H9 (cell line): ENCODE data around the gene SLIT1. TPM values are rescaled to one million over a fixed set of nuclear protein-coding genes. Genes with fewer than 3 reads are reported as not detected.

Source experiments
- DNase-seq: peaks from one replicate; pipeline ENCODE4 v3.0.0-alpha.2; 2017
- H2AFZ ChIP-seq: one replicate; pipeline ENCODE4 v1.6.1; 2013; ENCODE audit warnings: mild to moderate bottlenecking, low read length, control low read depth, moderate library complexity
- H2AK5ac ChIP-seq: 2 replicates; pipeline ENCODE4 v1.6.1; 2013; ENCODE audit warnings: low read length, control low read depth, mixed read lengths; ENCODE audit not compliant: insufficient read length
- H2BK120ac ChIP-seq: one replicate; pipeline ENCODE4 v1.6.1; 2013; ENCODE audit warnings: low read depth, mild to moderate bottlenecking, low read length, control low read depth, inconsistent platforms; ENCODE audit not compliant: poor library complexity, severe bottlenecking
- H2BK12ac ChIP-seq: 2 replicates; pipeline ENCODE4 v1.6.1; 2013; ENCODE audit warnings: low read length, control low read depth, mixed read lengths, low read depth; ENCODE audit not compliant: insufficient read length
- H2BK15ac ChIP-seq: 2 replicates; pipeline ENCODE4 v1.6.1; 2013; ENCODE audit warnings: low read depth, low read length, control low read depth
- H2BK20ac ChIP-seq: one replicate; pipeline ENCODE4 v1.6.1; 2013; ENCODE audit warnings: low read depth, mild to moderate bottlenecking, low read length, control low read depth, inconsistent platforms; ENCODE audit not compliant: poor library complexity, severe bottlenecking
- H2BK5ac ChIP-seq: 2 replicates; pipeline ENCODE4 v1.6.1; 2013; ENCODE audit warnings: low read length, control low read depth, mixed read lengths; ENCODE audit not compliant: insufficient read length
- H3K14ac ChIP-seq: 2 replicates; pipeline ENCODE4 v1.6.1; 2013; ENCODE audit warnings: low read length, control low read depth; ENCODE audit not compliant: insufficient read depth
- H3K18ac ChIP-seq: 2 replicates; pipeline ENCODE4 v1.6.1; 2013; ENCODE audit warnings: low read depth, mild to moderate bottlenecking, mixed read lengths, low read length, control low read depth; ENCODE audit not compliant: insufficient read length
- H3K23ac ChIP-seq: 2 replicates; pipeline ENCODE4 v1.6.1; 2013; ENCODE audit warnings: low read length, control low read depth, mixed read lengths, low read depth; ENCODE audit not compliant: insufficient read length
- H3K23me2 ChIP-seq: 2 replicates; pipeline ENCODE4 v1.6.1; 2013; ENCODE audit warnings: low read depth, mild to moderate bottlenecking, mixed read lengths, low read length, control low read depth; ENCODE audit not compliant: insufficient read length, poor library complexity, severe bottlenecking
- H3K27ac ChIP-seq: 2 replicates; pipeline ENCODE4 v1.5.1; 2013; ENCODE audit warnings: low read length, control low read depth, mixed read lengths, low read depth; ENCODE audit not compliant: insufficient read length
- H3K27me3 ChIP-seq: 2 replicates; pipeline ENCODE4 v1.6.1; 2013; ENCODE audit warnings: low read length, control low read depth, inconsistent platforms; ENCODE audit not compliant: insufficient read depth
- H3K4ac ChIP-seq: 2 replicates; pipeline ENCODE4 v1.6.1; 2013; ENCODE audit warnings: low read depth, mild to moderate bottlenecking, control low read depth, inconsistent platforms, low read length, moderate library complexity
- H3K4me1 ChIP-seq: 2 replicates; pipeline ENCODE4 v1.6.1; 2013; ENCODE audit warnings: low read length, control low read depth, inconsistent platforms; ENCODE audit not compliant: insufficient read depth
- H3K4me2 ChIP-seq: 2 replicates; pipeline ENCODE4 v1.6.1; 2013; ENCODE audit warnings: low read length, control low read depth, mixed read lengths; ENCODE audit not compliant: insufficient read length, insufficient read depth
- H3K56ac ChIP-seq: 2 replicates; pipeline ENCODE4 v1.6.1; 2013; ENCODE audit warnings: low read depth, mild to moderate bottlenecking, mixed read lengths, low read length, control low read depth; ENCODE audit not compliant: insufficient read length
- H3K79me1 ChIP-seq: 2 replicates; pipeline ENCODE4 v1.6.1; 2013; ENCODE audit warnings: low read depth, mild to moderate bottlenecking, moderate library complexity, low read length, control low read depth, inconsistent platforms; ENCODE audit not compliant: insufficient read depth, poor library complexity, severe bottlenecking
- H3K79me2 ChIP-seq: 2 replicates; pipeline ENCODE4 v1.6.1; 2013; ENCODE audit warnings: low read length, control low read depth, inconsistent platforms; ENCODE audit not compliant: insufficient read depth
- H3K9ac ChIP-seq: 2 replicates; pipeline ENCODE4 v1.6.1; 2013; ENCODE audit warnings: low read length, control low read depth, mixed read lengths; ENCODE audit not compliant: insufficient read length; ENCODE audit errors: extremely low read depth
- H3K9me3 ChIP-seq: one replicate; pipeline ENCODE4 v1.6.1; 2013; ENCODE audit warnings: low read depth, low read length, inconsistent platforms; ENCODE audit not compliant: control insufficient read depth
- H3T11ph ChIP-seq: one replicate; pipeline ENCODE4 v1.6.1; 2013; ENCODE audit warnings: mild to moderate bottlenecking, low read length, control low read depth, inconsistent platforms
- H4K20me1 ChIP-seq: one replicate; pipeline ENCODE4 v1.6.1; 2013; ENCODE audit not compliant: control insufficient read depth, insufficient read length, insufficient read depth
- H4K5ac ChIP-seq: 2 replicates; pipeline ENCODE4 v1.6.1; 2013; ENCODE audit warnings: low read depth, mild to moderate bottlenecking, mixed read lengths, low read length, control low read depth; ENCODE audit not compliant: insufficient read length
- H4K8ac ChIP-seq: replicated peaks from 2 replicates; pipeline ENCODE4 v1.6.1; 2013; ENCODE audit warnings: low read length, control low read depth, mixed read lengths, low read depth; ENCODE audit not compliant: insufficient read length
- H4K91ac ChIP-seq: 2 replicates; pipeline ENCODE4 v1.6.1; 2013; ENCODE audit warnings: low read depth, mild to moderate bottlenecking, moderate library complexity, mixed read lengths, low read length, control low read depth; ENCODE audit not compliant: insufficient read length
- H3K27ac Mint-ChIP-seq, 3 experiments: 2 replicates in 2 of 3; 3 replicates in 1 of 3; pipeline ENCODE4 v1.8.0; 2020 to 2021; ENCODE audit warnings: mixed read lengths in 3 of 3, mild to moderate bottlenecking in 1 of 3, moderate library complexity in 1 of 3
- H3K27me3 Mint-ChIP-seq: 2 replicates; pipeline ENCODE4 v1.8.0; 2021; ENCODE audit warnings: low read depth, mild to moderate bottlenecking, moderate library complexity, mixed read lengths
- H3K36me3 Mint-ChIP-seq, 3 experiments: 2 replicates in 2 of 3; 3 replicates in 1 of 3; pipeline ENCODE4 v1.8.0; 2020 to 2021; ENCODE audit warnings: low read depth in 3 of 3, mixed read lengths in 3 of 3; ENCODE audit not compliant: insufficient read depth in 1 of 3
- H3K4me1 Mint-ChIP-seq, 2 experiments: 2 replicates each; pipeline ENCODE4 v1.8.0; 2020; ENCODE audit warnings: mixed read lengths in 2 of 2
- H3K4me3 Mint-ChIP-seq, 2 experiments: 2 replicates in 1 of 2; 3 replicates in 1 of 2; pipeline ENCODE4 v1.8.0; 2020 to 2021; ENCODE audit warnings: mild to moderate bottlenecking in 2 of 2, mixed read lengths in 2 of 2, moderate library complexity in 1 of 2
- H3K9me3 Mint-ChIP-seq, 2 experiments: 2 replicates in 1 of 2; 3 replicates in 1 of 2; pipeline ENCODE4 v1.8.0; 2020; ENCODE audit warnings: mild to moderate bottlenecking in 2 of 2, mixed read lengths in 2 of 2, moderate library complexity in 1 of 2
- CTCF ChIP-seq: fragments of 200-600 bp; sonication (generic); conservative IDR thresholded peaks from 3 replicates; pipeline ENCODE4 v1.8.0; 2021; ENCODE audit warnings: antibody characterized with exemption, mild to moderate bottlenecking
- WGBS: extraction: QIAGEN DNeasy Blood & Tissue Kit; methylation state at CpG from one replicate; pipeline ENCODE4 v1.1.7; 2013; ENCODE audit warnings: missing lambda C conversion rate, low lambda C conversion rate, mixed read lengths; ENCODE audit not compliant: insufficient read length; ENCODE audit errors: extremely low coverage; 5-methylcytosine and 5-hydroxymethylcytosine counted together
- total RNA-seq: library from RNA; stranded (reverse); gene quantifications from 2 replicates; pipeline ENCODE4 v1.2.1, GENCODE V29; 2021

The SLIT1 gene
- total RNA-seq, 1 experiment from 2014 or later: 0.57 TPM

- no CpG with 5 or more reads among the region's 2 CpGs for WGBS
- Histone ChIP-seq H2BK15ac (no peak overlapping the region), H2AK5ac (no peak overlapping the region), H3T11ph (no peak overlapping the region), H2BK20ac (no peak overlapping the region), H3K56ac (no peak overlapping the region), H3K27ac (no peak overlapping the region), H3K23me2 (no peaks in the 10 kb centered on the region), H3K79me1 (no peaks in the 10 kb centered on the region), H4K91ac (no peak overlapping the region), H3K4me1 (no peaks in the 10 kb centered on the region), H3K79me2 (no peaks in the 10 kb centered on the region), H3K14ac (no peak overlapping the region), H4K5ac (no peak overlapping the region), H2BK5ac (no peak overlapping the region), H3K4me2 (no peak overlapping the region), H2AFZ (no peak overlapping the region), H3K9ac (no peak overlapping the region), H3K9me3 (no peaks in the 10 kb centered on the region), H3K23ac (no peak overlapping the region), H3K4ac (no peak overlapping the region), H4K8ac (no peak overlapping the region), H4K20me1 (no peaks in the 10 kb centered on the region), H3K27me3 (no peaks in the 10 kb centered on the region), H3K18ac (no peak overlapping the region), H2BK12ac (no peak overlapping the region), H2BK120ac (no peak overlapping the region)
- no peak overlapping the region for H3K4me3 Mint-ChIP-seq
- no peaks in the 10 kb centered on the region for H3K27me3 Mint-ChIP-seq
- no peak for TF ChIP-seq CTCF
- no peaks in the 10 kb centered on the region; a peak in 2 of 7 replicates for H3K36me3 Mint-ChIP-seq
- H3K27ac Mint-ChIP-seq: no peak overlapping the region
- no peaks in the 10 kb centered on the region for H3K9me3 Mint-ChIP-seq
- H3K4me1 Mint-ChIP-seq: no peaks in the 10 kb centered on the region; a peak in 1 of 4 replicates
- DNase-seq: no peak
These were observed 214.4 kb downstream of the SLIT1 start for GRCh38 chr10:96971324-96971723.
